ENCODE data around the gene HTR7.

The HTR7 gene

GRCh38 chr10:90805206-90805605 is 52.6 kb downstream of the HTR7 start:
- Histone ChIP-seq H3K9ac (ENCODE audit: low read length) (no peak overlapping the region), H3K9me2 (ENCODE audit: low read depth, low read length) (no peaks in the 10 kb centered on the region), H4K20me1 (ENCODE audit: insufficient read depth, low read length) (no peaks in the 10 kb centered on the region), H3K27me3 (ENCODE audit: insufficient read depth, low read length) (no peaks in the 10 kb centered on the region), H2AFZ (ENCODE audit: low read length) (no peak overlapping the region), H3K9me3 (ENCODE audit: low read length) (no peaks in the 10 kb centered on the region), H3K4me2 (ENCODE audit: low read length) (no peak overlapping the region), H3K4me3 (ENCODE audit: low read depth, low read length, poor library complexity, severe bottlenecking) (no peak overlapping the region), H3F3A (ENCODE audit: insufficient read depth, low read length) (no peaks in the 10 kb centered on the region), H3K79me2 (ENCODE audit: insufficient read depth, low read length) (no peaks in the 10 kb centered on the region), H3K27ac (ENCODE audit: low read depth, low read length, poor library complexity, severe bottlenecking) (no peak overlapping the region), H3K4me1 (ENCODE audit: insufficient read depth, low read length, severe bottlenecking) (no peaks in the 10 kb centered on the region), H3K36me3 (ENCODE audit: insufficient read depth, low read length) (no peaks in the 10 kb centered on the region)
- TF ChIP-seq CTCF (IDR thresholded peaks at IDR 0.05; ENCODE audit: low read length) = no peak
- no peak for TF ChIP-seq EZH2 (IDR thresholded peaks at IDR 0.05; ENCODE audit: borderline replicate concordance, low read length)

- Histone ChIP-seq H3F3A (ENCODE audit: insufficient read depth, low read length) (no peaks in the 10 kb centered on the region), H3K4me2 (ENCODE audit: low read length) (no peak overlapping the region), H3K27ac (ENCODE audit: low read depth, low read length, poor library complexity, severe bottlenecking) (no peak overlapping the region), H3K4me1 (ENCODE audit: insufficient read depth, low read length, severe bottlenecking) (no peaks in the 10 kb centered on the region), H3K9me3 (ENCODE audit: low read length) (no peaks in the 10 kb centered on the region), H3K27me3 (ENCODE audit: insufficient read depth, low read length) (no peaks in the 10 kb centered on the region), H3K9me2 (ENCODE audit: low read depth, low read length) (no peaks in the 10 kb centered on the region), H3K36me3 (ENCODE audit: insufficient read depth, low read length) (no peaks in the 10 kb centered on the region), H3K4me3 (ENCODE audit: low read depth, low read length, poor library complexity, severe bottlenecking) (no peak overlapping the region), H3K79me2 (ENCODE audit: insufficient read depth, low read length) (no peaks in the 10 kb centered on the region), H4K20me1 (ENCODE audit: insufficient read depth, low read length) (no peaks in the 10 kb centered on the region), H2AFZ (ENCODE audit: low read length) (no peak overlapping the region), H3K9ac (ENCODE audit: low read length) (no peak overlapping the region)
- TF ChIP-seq CTCF (IDR thresholded peaks at IDR 0.05; ENCODE audit: low read length) (no peak), EZH2 (IDR thresholded peaks at IDR 0.05; ENCODE audit: borderline replicate concordance, low read length) (no peak)
Measured at GRCh38 chr10:90804354-90804753, 53.5 kb downstream of the HTR7 start.

- Histone ChIP-seq H3F3A (ENCODE audit: insufficient read depth, low read length) (no peaks in the 10 kb centered on the region), H3K9me2 (ENCODE audit: low read depth, low read length) (no peaks in the 10 kb centered on the region), H2AFZ (ENCODE audit: low read length) (no peak overlapping the region), H3K4me1 (ENCODE audit: insufficient read depth, low read length, severe bottlenecking) (no peaks in the 10 kb centered on the region), H3K4me3 (ENCODE audit: low read depth, low read length, poor library complexity, severe bottlenecking) (no peak overlapping the region), H3K79me2 (ENCODE audit: insufficient read depth, low read length) (no peaks in the 10 kb centered on the region), H4K20me1 (ENCODE audit: insufficient read depth, low read length) (no peaks in the 10 kb centered on the region), H3K36me3 (ENCODE audit: insufficient read depth, low read length) (no peaks in the 10 kb centered on the region), H3K4me2 (ENCODE audit: low read length) (no peak overlapping the region), H3K27me3 (ENCODE audit: insufficient read depth, low read length) (no peaks in the 10 kb centered on the region), H3K9me3 (ENCODE audit: low read length) (no peaks in the 10 kb centered on the region), H3K9ac (ENCODE audit: low read length) (no peak overlapping the region), H3K27ac (ENCODE audit: low read depth, low read length, poor library complexity, severe bottlenecking) (no peak overlapping the region)
- no peak for TF ChIP-seq EZH2 (IDR thresholded peaks at IDR 0.05; ENCODE audit: borderline replicate concordance, low read length)
Measured at GRCh38 chr10:90801608-90802007, 56.2 kb downstream of the HTR7 start.

- Histone ChIP-seq H3K4me1 (ENCODE audit: insufficient read depth, low read length, severe bottlenecking) (no peaks in the 10 kb centered on the region), H3K27me3 (ENCODE audit: insufficient read depth, low read length) (no peaks in the 10 kb centered on the region), H3K9me3 (ENCODE audit: low read length) (no peaks in the 10 kb centered on the region), H3K27ac (ENCODE audit: low read depth, low read length, poor library complexity, severe bottlenecking) (no peak overlapping the region), H3K9ac (ENCODE audit: low read length) (no peak overlapping the region), H3F3A (ENCODE audit: insufficient read depth, low read length) (no peaks in the 10 kb centered on the region), H3K4me2 (ENCODE audit: low read length) (no peak overlapping the region), H2AFZ (ENCODE audit: low read length) (no peak overlapping the region), H3K9me2 (ENCODE audit: low read depth, low read length) (no peaks in the 10 kb centered on the region), H3K4me3 (ENCODE audit: low read depth, low read length, poor library complexity, severe bottlenecking) (no peak overlapping the region), H4K20me1 (ENCODE audit: insufficient read depth, low read length) (no peaks in the 10 kb centered on the region), H3K36me3 (ENCODE audit: insufficient read depth, low read length) (no peaks in the 10 kb centered on the region), H3K79me2 (ENCODE audit: insufficient read depth, low read length) (no peaks in the 10 kb centered on the region)
- TF ChIP-seq CTCF (IDR thresholded peaks at IDR 0.05; ENCODE audit: low read length) = no peak
- no peak for TF ChIP-seq EZH2 (IDR thresholded peaks at IDR 0.05; ENCODE audit: borderline replicate concordance, low read length)
Measured at GRCh38 chr10:90800232-90800796, 57.5 kb downstream of the HTR7 start.

Measured in OCI-LY1 (cell line).